GM12878 (cell line): ENCODE results near the gene MEF2D. TPM values are rescaled to one million over a fixed set of nuclear protein-coding genes. Genes with fewer than 3 reads are reported as not detected.

Source experiments
- ATF7 ChIP-seq: fragments of 450-650 bp; IDR thresholded peaks from 2 replicates; pipeline ENCODE4 v1.6.1; 2016; ENCODE audit warnings: low read depth, mild to moderate bottlenecking
- BHLHE40 ChIP-seq, 2 experiments: fragments of 450-650 bp in 1 of 2; IDR thresholded peaks; 2 replicates each; pipeline ENCODE4 v1.6.1; 2011 to 2017; ENCODE audit warnings: low read depth in 2 of 2, borderline replicate concordance in 1 of 2, improper control_type of control experiment in 1 of 2, low read length in 1 of 2, mild to moderate bottlenecking in 1 of 2
- CBX5 ChIP-seq: sonication (generic); IDR thresholded peaks from 2 replicates; pipeline ENCODE4 v1.6.1; 2016; ENCODE audit warnings: low read depth, moderate library complexity, mild to moderate bottlenecking, inconsistent platforms
- CEBPB ChIP-seq, 2 experiments: fragments of 150-350 bp in 1 of 2; IDR thresholded peaks; 2 replicates each; pipeline ENCODE4 v1.6.1; 2012 to 2014; ENCODE audit warnings: low read depth in 2 of 2, low read length in 2 of 2, borderline replicate concordance in 1 of 2, inconsistent platforms in 1 of 2
- ESRRA ChIP-seq: IDR thresholded peaks from 2 replicates; pipeline ENCODE4 v1.6.1; 2012; ENCODE audit warnings: mild to moderate bottlenecking, low read length, improper control_type of control experiment
- ETV6 ChIP-seq, 2 experiments: fragments of 450-650 bp in 1 of 2; IDR thresholded peaks in 1 of 2; conservative IDR thresholded peaks in 1 of 2; 2 replicates each; pipeline ENCODE4 v1.6.1; 2014; ENCODE audit warnings: antibody characterized with exemption in 1 of 2, borderline replicate concordance in 1 of 2, low read depth in 1 of 2, mild to moderate bottlenecking in 1 of 2, moderate library complexity in 1 of 2
- HDGF ChIP-seq: fragments of 450-650 bp; IDR thresholded peaks from 2 replicates; pipeline ENCODE4 v1.6.1; 2016; ENCODE audit warnings: antibody characterized with exemption
- IKZF2 ChIP-seq, 2 experiments: fragments of 450-650 bp; IDR thresholded peaks; 2 replicates each; pipeline ENCODE4 v1.6.1; 2017; ENCODE audit warnings: mild to moderate bottlenecking in 2 of 2, moderate library complexity in 2 of 2
- JUND ChIP-seq: IDR thresholded peaks from 2 replicates; pipeline ENCODE4 v1.6.1; 2012; ENCODE audit warnings: low read depth, mild to moderate bottlenecking, low read length, improper control_type of control experiment, moderate library complexity
- LARP7 ChIP-seq: fragments of 450-650 bp; IDR thresholded peaks from 2 replicates; pipeline ENCODE4 v1.6.1; 2017; ENCODE audit warnings: mild to moderate bottlenecking
- MEF2A ChIP-seq: IDR thresholded peaks from 2 replicates; pipeline ENCODE4 v1.6.1; 2011; ENCODE audit warnings: low read depth, mild to moderate bottlenecking, low read length, moderate library complexity; ENCODE audit not compliant: insufficient read depth
- NBN ChIP-seq: fragments of 450-650 bp; IDR thresholded peaks from 2 replicates; pipeline ENCODE4 v1.6.1; 2016
- NFYB ChIP-seq: IDR thresholded peaks from 2 replicates; pipeline ENCODE4 v1.6.1; 2011; ENCODE audit warnings: low read depth, mild to moderate bottlenecking, low read length, improper control_type of control experiment, moderate library complexity; ENCODE audit not compliant: insufficient read depth
- PAX8 ChIP-seq: fragments of 450-650 bp; IDR thresholded peaks from 2 replicates; pipeline ENCODE4 v1.6.1; 2017; ENCODE audit warnings: mild to moderate bottlenecking, moderate library complexity
- PKNOX1 ChIP-seq: fragments of 450-650 bp; IDR thresholded peaks from 2 replicates; pipeline ENCODE4 v1.6.1; 2016; ENCODE audit warnings: mild to moderate bottlenecking
- POLR2A ChIP-seq: IDR thresholded peaks from 2 replicates; pipeline ENCODE4 v1.6.1; 2011; ENCODE audit warnings: low read depth, mild to moderate bottlenecking, low read length
- RBBP5 ChIP-seq: fragments of 200-600 bp; sonication (generic); conservative IDR thresholded peaks from 2 replicates; pipeline ENCODE4 v1.6.1; 2016
- SMARCA5 ChIP-seq: fragments of 450-650 bp; IDR thresholded peaks from 2 replicates; pipeline ENCODE4 v1.6.1; 2017; ENCODE audit warnings: mild to moderate bottlenecking
- SREBF1 ChIP-seq: IDR thresholded peaks from 2 replicates; pipeline ENCODE4 v1.6.1; 2012; ENCODE audit warnings: mild to moderate bottlenecking, low read length
- SRF ChIP-seq, 2 experiments: IDR thresholded peaks; 2 replicates each; pipeline ENCODE4 v1.6.1; 2011; ENCODE audit warnings: low read depth in 2 of 2, low read length in 2 of 2, mild to moderate bottlenecking in 1 of 2, moderate library complexity in 1 of 2
- TBL1XR1 ChIP-seq: IDR thresholded peaks from 2 replicates; pipeline ENCODE4 v1.6.1; 2012; ENCODE audit warnings: low read depth, low read length, improper control_type of control experiment
- YY1 ChIP-seq: IDR thresholded peaks from 2 replicates; pipeline ENCODE4 v1.6.1; 2011; ENCODE audit warnings: low read depth, mild to moderate bottlenecking, low read length
- ZNF207 ChIP-seq: fragments of 450-650 bp; IDR thresholded peaks from 2 replicates; pipeline ENCODE4 v1.6.1; 2014; ENCODE audit warnings: antibody characterized with exemption, mild to moderate bottlenecking, borderline replicate concordance
- ZNF687 ChIP-seq: fragments of 450-650 bp; IDR thresholded peaks from 2 replicates; pipeline ENCODE4 v1.6.1; 2017; ENCODE audit warnings: mild to moderate bottlenecking, moderate library complexity
- polyA plus RNA-seq, 11 experiments: library from polyadenylated mRNA; depleted of rRNA in 4 of 11; unstranded in 6 of 11; stranded (reverse) in 5 of 11; fragments of >200 nt; fragmentation: Nextera tagmentation in 4 of 11; fragmentation: Illumina TruSeq in 1 of 11; extraction: Ambion mirVana in 4 of 11; extraction: Trizol in 1 of 11; gene quantifications; 1 replicate in 1 of 11; 2 replicates in 10 of 11; pipeline versions ENCODE4 v1.2.1 to v1.2.3, GENCODE V29; 2011 to 2016; ENCODE audit warnings: inconsistent platforms in 2 of 11, missing spikeins in 2 of 11, low read depth in 1 of 11
- total RNA-seq, 4 experiments: library from RNA; depleted of rRNA in 3 of 4; stranded (reverse); fragments of >200 nt in 3 of 4; fragmentation: Illumina TruSeq in 1 of 4; extraction: Trizol in 1 of 4; gene quantifications; 2 replicates each; pipeline versions ENCODE4 v1.2.1 to v1.2.3, GENCODE V29; 2013 to 2021

Gene MEF2D
- total and polyA plus RNA-seq, 10 of the 15 experiments (the other 5 are each of a cell fraction or from before 2014, with no cell fraction given), result 0.61 to 53.0 (median 15.2) TPM

DNA sequence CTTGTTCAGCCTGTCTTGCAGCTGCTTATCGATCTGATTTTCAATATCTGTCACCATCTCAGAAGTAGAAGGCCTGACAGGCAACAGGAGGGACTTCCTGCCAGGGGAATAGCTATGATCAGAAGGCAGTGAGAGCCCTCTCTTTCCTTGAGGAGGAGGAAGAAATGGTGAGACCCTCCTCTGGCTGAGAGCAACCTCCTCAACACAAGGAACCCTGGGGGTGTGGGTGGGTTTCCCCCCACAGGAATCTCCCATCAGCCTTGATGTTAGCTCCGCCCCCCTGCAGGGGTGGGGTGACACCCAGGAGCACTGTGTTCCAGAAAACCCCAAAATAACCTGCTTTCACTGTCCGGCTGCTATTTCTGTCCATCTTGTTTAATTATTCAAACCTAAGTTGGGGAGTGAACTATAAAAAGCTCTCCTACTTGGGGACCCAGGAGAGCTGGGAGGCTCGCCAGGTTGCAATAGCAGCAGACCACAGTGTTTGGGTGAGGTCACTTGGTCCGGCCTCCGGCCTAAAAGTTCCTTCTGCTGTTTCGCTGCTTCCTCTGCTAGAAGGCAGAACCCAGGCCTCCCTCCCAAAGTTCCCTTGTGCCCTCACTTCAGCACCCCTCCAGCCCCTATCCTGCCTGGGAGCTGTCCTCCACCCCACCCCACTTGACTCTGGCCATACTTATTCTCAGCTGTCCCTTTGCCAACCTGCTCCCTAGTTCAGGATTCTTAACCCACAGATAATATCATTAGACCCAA lies 7.8 kb upstream of the MEF2D start (continued):
- TF ChIP-seq PKNOX1 (peak; percentile 42; the same call in 1 of the 2 replicates), ATF7 (no peak; the same call in 1 of the 2 replicates), LARP7 (no peak), ETV6 (conservative IDR thresholded peaks at IDR 0.05 in 1 of 2, IDR thresholded peaks at IDR 0.05 in 1 of 2; ENCODE audit: borderline replicate concordance in 1 of 2, low read depth in 1 of 2) (no peak), SMARCA5 (peak; percentile 23; the same call in 1 of the 2 replicates), HDGF (0 out of 2 replicates have a peak, but pooled peaks have one; percentile 24), NBN (no peak), ZNF687 (0 out of 2 replicates have a peak, but pooled peaks have one; percentile 42), SRF (IDR thresholded peaks at IDR 0.05; ENCODE audit: low read depth in 2 of 2, low read length in 2 of 2) (no peak), CEBPB (IDR thresholded peaks at IDR 0.05; ENCODE audit: borderline replicate concordance in 1 of 2, low read depth in 2 of 2, low read length in 2 of 2) (no peak), RBBP5 (no peak), JUND (no peak), MEF2A (peak; percentile 88), PAX8 (no peak), ESRRA (no peak), NFYB (no peak), IKZF2 (IDR thresholded peaks at IDR 0.05) (peak; percentile 22 to 45; a peak in 2 of 4 replicates), SREBF1 (no peak), CBX5 (no peak), BHLHE40 (IDR thresholded peaks at IDR 0.05; ENCODE audit: borderline replicate concordance in 1 of 2, low read depth in 2 of 2, low read length in 1 of 2) (peak in 1 of 2 experiments; percentile 33; a peak in 1 of 4 replicates), POLR2A (no peak; the same call in 1 of the 2 replicates), ZNF207 (no peak), YY1 (no peak), TBL1XR1 (peak; percentile 74; the same call in 1 of the 2 replicates)
